HG03521 (cell line): ENCODE results near the gene SMC4.

Source experiments
- ATAC-seq: cut with Tn5 transposase; IDR thresholded peaks from one replicate; pipeline ENCODE4 v1.9.1; 2021; ENCODE audit warnings: mild to moderate bottlenecking, moderate library complexity; ENCODE audit not compliant: unreplicated experiment

The SMC4 gene

GRCh38 chr3:160393346-160394008 lies 6.0 kb upstream of the SMC4 start:
- ATAC-seq, result no peak

- ATAC-seq, result no peak
Observed at GRCh38 chr3:160394009-160394392, 5.4 kb upstream of the SMC4 start.

- ATAC-seq, result no peak
Observed at GRCh38 chr3:160395297-160395696, 4.2 kb upstream of the SMC4 start.

GRCh38 chr3:160398820-160399124 lies 678 bp upstream of the SMC4 start:
- ATAC-seq, result peak; percentile 2

GRCh38 chr3:160400030-160400701 lies 716 bp downstream of the SMC4 start:
- peak; percentile 16 for ATAC-seq

- no peak for ATAC-seq
Observed at GRCh38 chr3:160400702-160401150, 1.3 kb downstream of the SMC4 start.

GRCh38 chr3:160401291-160402095 lies 2.0 kb downstream of the SMC4 start:
- ATAC-seq, result no peak

GRCh38 chr3:160402221-160403027 lies 3.0 kb downstream of the SMC4 start:
- ATAC-seq, result no peak

- no peak for ATAC-seq
Observed at GRCh38 chr3:160403028-160403545, 3.6 kb downstream of the SMC4 start.

- no peak for ATAC-seq
Observed at GRCh38 chr3:160403796-160404470, 4.5 kb downstream of the SMC4 start.

- no peak for ATAC-seq
Observed at GRCh38 chr3:160409812-160410610, 10.6 kb downstream of the SMC4 start.

- no peak for ATAC-seq
Observed at GRCh38 chr3:160412477-160412876, 13.0 kb downstream of the SMC4 start.

- ATAC-seq, result peak; percentile 74
Observed at GRCh38 chr3:160413613-160414248, 14.3 kb downstream of the SMC4 start.

GRCh38 chr3:160417311-160417710 lies 17.9 kb downstream of the SMC4 start:
- no peak for ATAC-seq

- ATAC-seq, result no peak
Observed at GRCh38 chr3:160427832-160428424, 28.5 kb downstream of the SMC4 start.

GRCh38 chr3:160434071-160434470 lies 34.6 kb downstream of the SMC4 start:
- no peak for ATAC-seq

- no peak for ATAC-seq
Observed at GRCh38 chr3:160435095-160435494, 35.6 kb downstream of the SMC4 start.

GRCh38 chr3:160435747-160436146 lies 36.3 kb downstream of the SMC4 start:
- ATAC-seq, result no peak

- ATAC-seq, result no peak
Observed at GRCh38 chr3:160437083-160437455, 37.6 kb downstream of the SMC4 start.
